ENCODE data around the gene MYO9B. TPM values are rescaled to one million over a fixed set of nuclear protein-coding genes. Genes with fewer than 3 reads are reported as not detected.

The MYO9B gene
- total and polyA plus RNA-seq, 2 of the 13 experiments (the other 11 are each of a cell fraction or from before 2014, with no cell fraction given) = 18.0 to 18.3 TPM

DNA sequence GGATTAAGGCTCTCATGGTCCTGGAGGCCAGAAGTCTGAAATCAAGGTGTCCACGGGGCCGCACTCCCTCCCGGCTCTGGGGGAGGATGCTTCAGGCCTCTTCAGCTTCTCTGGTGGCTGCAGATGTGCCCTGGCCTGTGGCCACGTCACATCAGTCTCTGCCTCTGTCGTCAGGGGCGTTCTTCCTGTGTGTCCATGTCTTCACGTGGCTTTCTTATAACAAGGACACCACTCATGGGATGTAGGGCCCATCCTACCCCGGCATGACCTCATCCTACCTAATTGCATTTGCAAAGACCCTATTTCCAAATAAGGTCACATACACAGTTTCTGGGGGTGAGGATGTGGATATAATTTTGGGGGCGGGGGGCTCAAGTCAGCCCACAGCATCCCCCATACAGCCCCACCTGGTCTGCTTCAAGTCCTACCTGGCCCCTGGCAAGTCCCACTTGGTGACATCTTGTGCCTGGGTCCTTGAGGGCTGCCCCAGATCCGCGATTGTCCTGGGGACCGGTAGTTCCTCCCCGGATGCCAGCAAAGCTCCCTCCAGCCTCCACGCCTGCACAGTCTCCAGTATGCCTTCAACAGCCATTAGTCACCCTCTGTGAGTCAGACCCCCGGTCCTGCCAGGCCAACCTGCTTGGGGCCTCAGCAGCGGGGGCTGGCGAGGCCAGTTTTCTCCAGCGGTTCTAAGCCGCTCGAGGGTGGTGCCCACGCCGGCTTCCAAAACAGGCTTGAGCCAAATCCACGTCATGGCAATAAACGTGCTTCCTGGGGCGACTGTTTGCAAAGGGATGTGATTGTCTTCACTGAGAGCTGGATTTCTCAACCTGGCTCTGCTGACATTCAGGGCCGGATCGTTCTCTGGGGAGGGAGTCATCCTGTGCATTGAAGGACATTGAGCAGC is 32.2 kb downstream of the MYO9B start:
- WGBS (ENCODE audit: low lambda C conversion rate) = 88% methylated on average over 22 of the region's 27 CpGs
- H3K4me3 ChIP-seq (replicated peaks in 1 of 3; ENCODE audit: insufficient read depth in 1 of 3, low read depth in 2 of 3, low read length in 3 of 3) = no peak overlapping the region
- TF ChIP-seq KLF15 (CRISPR knock-in tag; IDR thresholded peaks at IDR 0.05; ENCODE audit: borderline replicate concordance) (no peak), JUN (CRISPR knock-in tag; IDR thresholded peaks at IDR 0.05) (no peak), FOXA3 (CRISPR knock-in tag; IDR thresholded peaks at IDR 0.05) (no peak), FOSL2 (CRISPR knock-in tag; IDR thresholded peaks at IDR 0.05) (peak; percentile 25; the same call in 1 of the 2 replicates), ZFX (CRISPR knock-in tag; IDR thresholded peaks at IDR 0.05; ENCODE audit: low read depth) (no peak), ETV6 (CRISPR knock-in tag; conservative IDR thresholded peaks at IDR 0.05) (no peak), NCOA1 (CRISPR knock-in tag; IDR thresholded peaks at IDR 0.05) (no peak), NR2F1 (CRISPR knock-in tag; IDR thresholded peaks at IDR 0.05) (no peak)
- TF ChIP-seq, protein P1, sequence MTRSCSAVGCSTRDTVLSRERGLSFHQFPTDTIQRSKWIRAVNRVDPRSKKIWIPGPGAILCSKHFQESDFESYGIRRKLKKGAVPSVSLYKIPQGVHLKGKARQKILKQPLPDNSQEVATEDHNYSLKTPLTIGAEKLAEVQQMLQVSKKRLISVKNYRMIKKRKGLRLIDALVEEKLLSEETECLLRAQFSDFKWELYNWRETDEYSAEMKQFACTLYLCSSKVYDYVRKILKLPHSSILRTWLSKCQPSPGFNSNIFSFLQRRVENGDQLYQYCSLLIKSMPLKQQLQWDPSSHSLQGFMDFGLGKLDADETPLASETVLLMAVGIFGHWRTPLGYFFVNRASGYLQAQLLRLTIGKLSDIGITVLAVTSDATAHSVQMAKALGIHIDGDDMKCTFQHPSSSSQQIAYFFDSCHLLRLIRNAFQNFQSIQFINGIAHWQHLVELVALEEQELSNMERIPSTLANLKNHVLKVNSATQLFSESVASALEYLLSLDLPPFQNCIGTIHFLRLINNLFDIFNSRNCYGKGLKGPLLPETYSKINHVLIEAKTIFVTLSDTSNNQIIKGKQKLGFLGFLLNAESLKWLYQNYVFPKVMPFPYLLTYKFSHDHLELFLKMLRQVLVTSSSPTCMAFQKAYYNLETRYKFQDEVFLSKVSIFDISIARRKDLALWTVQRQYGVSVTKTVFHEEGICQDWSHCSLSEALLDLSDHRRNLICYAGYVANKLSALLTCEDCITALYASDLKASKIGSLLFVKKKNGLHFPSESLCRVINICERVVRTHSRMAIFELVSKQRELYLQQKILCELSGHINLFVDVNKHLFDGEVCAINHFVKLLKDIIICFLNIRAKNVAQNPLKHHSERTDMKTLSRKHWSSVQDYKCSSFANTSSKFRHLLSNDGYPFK (CRISPR knock-in tag; IDR thresholded peaks at IDR 0.05; ENCODE audit: borderline replicate concordance) = no peak
- TF ChIP-seq, protein P2, sequence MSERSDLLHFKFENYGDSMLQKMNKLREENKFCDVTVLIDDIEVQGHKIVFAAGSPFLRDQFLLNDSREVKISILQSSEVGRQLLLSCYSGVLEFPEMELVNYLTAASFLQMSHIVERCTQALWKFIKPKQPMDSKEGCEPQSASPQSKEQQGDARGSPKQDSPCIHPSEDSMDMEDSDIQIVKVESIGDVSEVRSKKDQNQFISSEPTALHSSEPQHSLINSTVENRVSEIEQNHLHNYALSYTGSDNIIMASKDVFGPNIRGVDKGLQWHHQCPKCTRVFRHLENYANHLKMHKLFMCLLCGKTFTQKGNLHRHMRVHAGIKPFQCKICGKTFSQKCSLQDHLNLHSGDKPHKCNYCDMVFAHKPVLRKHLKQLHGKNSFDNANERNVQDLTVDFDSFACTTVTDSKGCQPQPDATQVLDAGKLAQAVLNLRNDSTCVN (CRISPR knock-in tag; IDR thresholded peaks at IDR 0.05; ENCODE audit: borderline replicate concordance) = no peak
- TF ChIP-seq, protein P3, sequence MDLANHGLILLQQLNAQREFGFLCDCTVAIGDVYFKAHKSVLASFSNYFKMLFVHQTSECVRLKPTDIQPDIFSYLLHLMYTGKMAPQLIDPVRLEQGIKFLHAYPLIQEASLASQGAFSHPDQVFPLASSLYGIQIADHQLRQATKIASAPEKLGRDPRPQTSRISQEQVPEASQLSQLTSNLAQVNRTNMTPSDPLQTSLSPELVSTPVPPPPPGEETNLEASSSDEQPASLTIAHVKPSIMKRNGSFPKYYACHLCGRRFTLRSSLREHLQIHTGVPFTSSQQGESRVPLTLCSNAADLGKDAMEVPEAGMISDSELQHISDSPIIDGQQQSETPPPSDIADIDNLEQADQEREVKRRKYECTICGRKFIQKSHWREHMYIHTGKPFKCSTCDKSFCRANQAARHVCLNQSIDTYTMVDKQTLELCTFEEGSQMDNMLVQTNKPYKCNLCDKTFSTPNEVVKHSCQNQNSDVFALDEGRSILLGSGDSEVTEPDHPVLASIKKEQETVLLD (CRISPR knock-in tag; IDR thresholded peaks at IDR 0.05; ENCODE audit: low read depth) = no peak
- TF ChIP-seq, protein P4, sequence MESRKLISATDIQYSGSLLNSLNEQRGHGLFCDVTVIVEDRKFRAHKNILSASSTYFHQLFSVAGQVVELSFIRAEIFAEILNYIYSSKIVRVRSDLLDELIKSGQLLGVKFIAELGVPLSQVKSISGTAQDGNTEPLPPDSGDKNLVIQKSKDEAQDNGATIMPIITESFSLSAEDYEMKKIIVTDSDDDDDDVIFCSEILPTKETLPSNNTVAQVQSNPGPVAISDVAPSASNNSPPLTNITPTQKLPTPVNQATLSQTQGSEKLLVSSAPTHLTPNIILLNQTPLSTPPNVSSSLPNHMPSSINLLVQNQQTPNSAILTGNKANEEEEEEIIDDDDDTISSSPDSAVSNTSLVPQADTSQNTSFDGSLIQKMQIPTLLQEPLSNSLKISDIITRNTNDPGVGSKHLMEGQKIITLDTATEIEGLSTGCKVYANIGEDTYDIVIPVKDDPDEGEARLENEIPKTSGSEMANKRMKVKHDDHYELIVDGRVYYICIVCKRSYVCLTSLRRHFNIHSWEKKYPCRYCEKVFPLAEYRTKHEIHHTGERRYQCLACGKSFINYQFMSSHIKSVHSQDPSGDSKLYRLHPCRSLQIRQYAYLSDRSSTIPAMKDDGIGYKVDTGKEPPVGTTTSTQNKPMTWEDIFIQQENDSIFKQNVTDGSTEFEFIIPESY (CRISPR knock-in tag; IDR thresholded peaks at IDR 0.05) = peak; percentile 89

More for the DNA sequence above, 32.2 kb downstream of the MYO9B start:
- Histone ChIP-seq H3K9me3 (ENCODE audit: low read length) (no peaks in the 10 kb centered on the region), H3K4me1 (ENCODE audit: insufficient read depth, low read length) (peaks cover 9% of the 10 kb centered on the region; the same call in 1 of the 2 replicates), H4K20me1 (ENCODE audit: insufficient read depth, low read length) (0 out of 2 replicates have a peak, but pooled peaks cover 2% of the 10 kb centered on the region), H3K9ac (ENCODE audit: insufficient read depth, low read depth, low read length) (no peak overlapping the region), H3K79me2 (ENCODE audit: insufficient read depth, low read length) (no peaks in the 10 kb centered on the region), H3K27ac (ENCODE audit: extremely low read length, insufficient read depth, low read length) (no peak overlapping the region), H3K4me2 (ENCODE audit: low read depth, low read length) (no peak overlapping the region), H2AFZ (ENCODE audit: low read length) (no peak overlapping the region), H3K36me3 (replicated peaks in 1 of 2; ENCODE audit: control insufficient read depth in 1 of 2, insufficient read depth in 2 of 2, low read length in 2 of 2) (peaks cover 16 to 44% of the 10 kb centered on the region in 2 experiments), H3K27me3 (ENCODE audit: control insufficient read depth in 1 of 2, insufficient read depth in 2 of 2, low read length in 2 of 2) (no peaks in the 10 kb centered on the region)
- DNase-seq (ENCODE audit: low spot score) (peak; percentile 16), ATAC-seq (no peak), FAIRE-seq (no peak)
- in situ Hi-C loops (cut with HindIII; ENCODE audit: extremely low pct_ligation_motif_present, low pct_unique_long_range_greater_than_20kb) (no loop called here), intact Hi-C loops (cut with micrococcal nuclease; ENCODE audit: unreplicated experiment) (no loop called here)
- no TSS peak for BruUV-seq (replicated peaks)
- POLR2A ChIA-PET = no interaction called here
- CTCF ChIA-PET (ENCODE audit: low intra/inter-chr PET ratio, low total read pairs) = no interaction called here
